H1 (cell line): ENCODE data around the gene OPALIN. TPM values are rescaled to one million over a fixed set of nuclear protein-coding genes. Genes with fewer than 3 reads are reported as not detected.

Source experiments
- CHD7 ChIP-seq: fragments of 300-600 bp; sonication (generic); IDR thresholded peaks from 2 replicates; pipeline ENCODE4 v1.7.1; 2012; ENCODE audit warnings: low read length, moderate library complexity, mild to moderate bottlenecking, inconsistent platforms; ENCODE audit not compliant: insufficient replicate concordance
- JUND ChIP-seq: IDR thresholded peaks from 2 replicates; pipeline ENCODE4 v1.6.1; 2011; ENCODE audit warnings: mild to moderate bottlenecking, improper control_type of control experiment, low read length
- MAX ChIP-seq: IDR thresholded peaks from 2 replicates; pipeline ENCODE4 v1.6.1; 2012; ENCODE audit warnings: inconsistent platforms
- NANOG ChIP-seq: IDR thresholded peaks from 2 replicates; pipeline ENCODE4 v1.6.1; 2011; ENCODE audit warnings: low read length, low read depth, mild to moderate bottlenecking, inconsistent platforms; ENCODE audit not compliant: insufficient read depth, poor library complexity, severe bottlenecking
- RAD21 ChIP-seq, 2 experiments: IDR thresholded peaks in 1 of 2; conservative IDR thresholded peaks in 1 of 2; 2 replicates each; pipeline ENCODE4 v1.6.1; 2011; ENCODE audit warnings: low read depth in 2 of 2, low read length in 2 of 2, improper control_type of control experiment in 1 of 2, inconsistent platforms in 1 of 2, mild to moderate bottlenecking in 1 of 2, moderate library complexity in 1 of 2
- polyA plus RNA-seq, 7 experiments: library from polyadenylated mRNA; depleted of rRNA in 3 of 7; stranded (reverse) in 5 of 7; unstranded in 2 of 7; fragments of >200 nt in 5 of 7; fragments of 200-250 nt in 2 of 7; gene quantifications; 1 replicate in 5 of 7; 2 replicates in 1 of 7; 4 replicates in 1 of 7; pipeline versions ENCODE4 v1.2.1 to v1.2.3, GENCODE V29; 2011 to 2013; ENCODE audit warnings: missing spikeins in 2 of 7, mixed read lengths in 2 of 7
- total RNA-seq: library from RNA; stranded (reverse); fragmentation: NEBNext Ultra II Directional; extraction: Animal tissue kit (Norgen Biotek cat#: 25700); gene quantifications from 2 replicates; pipeline ENCODE4 v1.2.1, GENCODE V29; 2021

OPALIN gene
- total and polyA plus RNA-seq, 2 of the 8 experiments (the other 6 are each of a cell fraction or from before 2014, with no cell fraction given): 0.03 TPM; not detected in 1

- TF ChIP-seq CHD7: no peak
- TF ChIP-seq JUND: no peak
- TF ChIP-seq RAD21 (IDR thresholded peaks at IDR 0.05 in 1 of 2, conservative IDR thresholded peaks at IDR 0.05 in 1 of 2; ENCODE audit: low read depth in 2 of 2, low read length in 2 of 2): peak; percentile 79 to 85
- TF ChIP-seq MAX: no peak
- TF ChIP-seq NANOG: no peak
Measured at GRCh38 chr10:96334616-96335526, 23.9 kb downstream of the OPALIN start (continued).
